Astrocyte (in vitro differentiated cells and primary cell): ENCODE results near the gene IQCM.

Experiments used
- CTCF ChIP-seq: IDR thresholded peaks from 2 replicates; pipeline ENCODE4 v1.5.1; 2011; ENCODE audit warnings: low read depth, mild to moderate bottlenecking, inconsistent platforms, low read length, moderate library complexity; ENCODE audit not compliant: insufficient read depth
- EZH2 ChIP-seq: IDR thresholded peaks from 2 replicates; pipeline ENCODE4 v1.6.1; 2012; ENCODE audit warnings: mild to moderate bottlenecking, low read length, inconsistent platforms; ENCODE audit not compliant: insufficient read depth

GRCh38 chr4:149404143-149404542 is 411.5 kb downstream of the IQCM start:
- TF ChIP-seq CTCF: no peak
- no peak for TF ChIP-seq EZH2
